ENCODE data around the gene IL17REL. TPM values are rescaled to one million over a fixed set of nuclear protein-coding genes. Genes with fewer than 3 reads are reported as not detected.

IL17REL gene
- polyA plus RNA-seq, 3 donors = 0.03 to 0.11 TPM; not detected in 1

- WGBS, 3 donors = 48 to 59% (median 53%) methylated on average over 17 to 18 of the region's 18 CpGs
- H3K27ac ChIP-seq (ENCODE audit: low read depth, low read length) = no peak overlapping the region
Measured at GRCh38 chr22:50011447-50012210, 936 bp downstream of the IL17REL start.

DNA sequence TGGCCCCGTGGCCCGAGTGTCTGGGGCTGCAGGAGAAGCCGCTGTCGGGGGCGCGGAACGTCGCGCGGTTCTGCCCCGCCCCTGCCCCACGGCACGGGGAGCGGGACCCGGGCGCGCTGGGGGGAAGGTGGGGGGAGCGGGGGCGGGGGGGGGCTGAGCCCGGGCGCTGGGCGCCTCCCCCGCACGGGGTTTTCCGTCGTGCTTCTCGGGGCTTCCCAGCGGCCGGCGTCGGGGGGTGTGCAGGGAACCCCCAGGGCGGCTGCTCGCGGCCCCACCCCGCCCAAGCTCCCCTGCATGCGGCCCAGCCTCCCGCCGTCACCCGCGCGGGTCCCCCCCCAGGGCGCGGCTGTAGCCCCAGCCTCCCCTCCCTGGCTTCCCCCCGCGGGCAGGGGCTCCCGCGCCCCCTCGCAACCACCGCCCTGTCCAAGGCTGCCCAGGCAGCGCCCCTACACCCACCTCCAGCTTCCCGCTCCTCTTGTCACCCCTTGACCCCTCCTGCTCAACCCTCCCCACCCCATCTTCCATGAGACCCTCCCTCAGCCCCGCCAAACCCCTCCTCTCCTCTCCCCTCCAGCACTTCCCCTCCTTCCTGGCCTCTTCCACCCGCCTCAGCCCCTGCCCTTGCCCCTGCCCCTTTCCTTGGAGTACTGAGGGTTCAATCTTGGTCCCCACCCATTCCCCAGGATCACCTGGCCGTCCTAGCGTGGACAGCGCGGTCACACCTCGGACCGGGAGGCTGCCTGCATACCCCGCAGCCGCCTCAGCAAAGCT, 1.7 kb downstream of the IL17REL start:
- WGBS, 3 donors = 7 to 9% (median 8%) methylated on average over 29 to 60 of the region's 61 CpGs
- H3K27ac ChIP-seq (ENCODE audit: low read depth, low read length) = no peak overlapping the region

DNA sequence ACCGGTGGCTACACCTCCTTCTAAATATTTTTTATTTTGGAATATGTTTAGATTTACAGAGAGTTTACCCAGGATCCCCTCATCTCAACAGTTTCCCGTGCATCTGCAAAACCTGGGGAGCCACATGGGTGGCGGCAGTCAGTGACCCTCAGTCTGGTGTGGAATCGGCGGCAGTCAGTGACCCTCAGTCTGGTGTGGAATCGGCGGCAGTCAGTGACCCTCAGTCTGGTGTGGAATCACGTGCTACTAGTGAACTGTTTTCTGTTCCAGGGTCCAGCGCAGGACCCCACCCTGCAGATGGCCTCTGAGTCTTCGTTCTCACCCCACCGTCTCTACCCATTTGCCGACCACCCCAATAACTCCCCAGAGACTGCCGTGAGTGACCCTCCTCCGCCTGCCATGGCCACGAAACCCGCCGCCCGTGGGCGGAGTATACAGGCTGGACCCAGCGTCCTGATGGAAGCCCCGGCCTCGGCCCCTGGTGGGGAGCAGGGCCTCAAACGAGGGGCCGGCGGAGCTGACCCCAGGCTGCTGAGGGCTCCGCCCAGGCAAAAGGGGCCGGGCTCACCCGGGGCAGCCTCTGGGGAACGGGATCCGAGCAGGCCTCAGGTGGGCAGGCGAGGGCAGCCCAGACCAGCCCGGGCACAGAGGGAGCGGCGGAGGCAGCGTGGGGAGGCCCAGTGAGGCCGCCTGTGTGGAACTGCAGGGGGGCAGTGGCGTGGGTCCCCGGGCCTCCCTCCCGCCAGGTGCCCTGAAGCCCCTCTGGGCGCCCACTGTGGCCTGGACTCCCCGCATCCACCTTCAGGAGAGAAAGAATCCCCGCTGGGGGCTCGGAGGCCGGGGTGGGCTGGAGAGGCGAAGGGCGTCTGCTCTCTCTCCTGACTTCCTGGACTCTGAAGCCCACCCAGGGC, 2.5 kb downstream of the IL17REL start:
- 63 to 69% (median 68%) methylated on average over 37 to 46 of the region's 46 CpGs for WGBS, 3 donors
- H3K27ac ChIP-seq (ENCODE audit: low read depth, low read length) = no peak overlapping the region

DNA sequence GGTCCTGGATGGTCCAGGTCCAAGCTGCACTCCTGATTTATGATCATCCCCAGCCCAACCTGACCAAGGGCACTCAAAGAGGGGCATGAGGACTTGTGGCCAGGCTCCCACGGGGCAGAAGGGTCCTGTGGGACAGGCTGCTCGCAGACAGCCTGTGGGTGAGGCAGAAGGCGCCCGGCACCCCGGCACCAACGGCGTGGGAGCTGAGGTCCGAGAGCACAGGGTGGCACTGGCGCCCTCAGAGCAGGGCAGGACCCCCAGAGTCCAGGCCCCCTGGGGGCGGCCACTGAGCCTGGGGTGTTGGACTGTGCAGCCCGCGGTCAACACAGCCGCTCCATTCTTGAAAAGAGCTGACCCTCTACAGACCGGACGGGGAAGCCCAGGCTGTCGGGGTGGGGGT, 3.3 kb downstream of the IL17REL start:
- H3K27ac ChIP-seq (ENCODE audit: low read depth, low read length) = no peak overlapping the region
- WGBS, 3 donors = 89 to 92% (median 91%) methylated on average over 16 of the region's 16 CpGs

GRCh38 chr22:50008151-50009040, 4.2 kb downstream of the IL17REL start:
- no peak overlapping the region for H3K27ac ChIP-seq (ENCODE audit: low read depth, low read length)
- WGBS, 3 donors = 79 to 86% (median 82%) methylated on average over 24 of the region's 24 CpGs

DNA sequence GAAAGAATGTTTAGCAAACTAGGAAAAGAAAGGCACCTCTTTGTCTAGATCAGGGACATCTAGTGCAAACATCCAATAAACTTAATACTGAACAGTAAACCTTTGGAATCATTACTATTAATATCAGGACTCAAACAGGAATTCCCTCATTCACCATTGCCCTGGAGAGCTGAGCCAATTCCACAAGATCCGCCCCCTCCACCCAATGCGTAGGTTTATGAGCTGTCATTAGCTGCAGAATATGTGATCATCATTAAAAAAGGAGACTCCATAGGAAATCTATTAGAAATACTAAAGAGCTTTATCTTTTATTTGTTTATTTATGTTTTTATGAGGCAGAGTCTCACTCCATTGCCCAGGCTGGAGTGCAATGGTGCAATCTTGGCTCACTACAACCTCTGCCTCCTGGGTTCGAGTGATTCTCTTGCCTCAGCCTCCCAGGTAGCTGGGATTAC, 5.5 kb downstream of the IL17REL start:
- WGBS, 3 donors = 74 to 89% (median 82%) methylated on average over 3 of the region's 3 CpGs

DNA sequence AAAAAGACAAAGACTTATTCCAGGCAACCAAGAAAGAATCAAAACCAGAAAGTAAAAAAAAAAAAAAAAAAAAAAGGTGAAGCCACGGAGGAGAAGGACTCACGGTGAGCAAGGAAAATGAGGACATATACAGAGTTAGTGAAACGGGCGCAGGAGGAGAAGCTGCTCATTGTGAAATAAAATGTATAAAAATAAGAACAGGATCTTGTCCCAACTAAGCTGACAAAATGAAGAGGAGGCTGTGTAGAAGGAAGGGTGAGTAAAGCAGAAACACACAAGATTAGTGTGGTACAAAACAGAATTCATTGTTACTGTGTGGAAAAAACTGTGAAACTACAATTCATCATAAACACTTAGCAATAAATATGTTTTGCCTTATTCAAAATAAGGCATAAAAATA, 7.6 kb downstream of the IL17REL start:
- WGBS, 3 donors = 47 to 77% (median 48%) methylated on average over 4 of the region's 4 CpGs
- H3K27ac ChIP-seq (ENCODE audit: low read depth, low read length) = no peak overlapping the region

More for the DNA sequence above, 5.5 kb downstream of the IL17REL start:
- no peak overlapping the region for H3K27ac ChIP-seq (ENCODE audit: low read depth, low read length)

DNA sequence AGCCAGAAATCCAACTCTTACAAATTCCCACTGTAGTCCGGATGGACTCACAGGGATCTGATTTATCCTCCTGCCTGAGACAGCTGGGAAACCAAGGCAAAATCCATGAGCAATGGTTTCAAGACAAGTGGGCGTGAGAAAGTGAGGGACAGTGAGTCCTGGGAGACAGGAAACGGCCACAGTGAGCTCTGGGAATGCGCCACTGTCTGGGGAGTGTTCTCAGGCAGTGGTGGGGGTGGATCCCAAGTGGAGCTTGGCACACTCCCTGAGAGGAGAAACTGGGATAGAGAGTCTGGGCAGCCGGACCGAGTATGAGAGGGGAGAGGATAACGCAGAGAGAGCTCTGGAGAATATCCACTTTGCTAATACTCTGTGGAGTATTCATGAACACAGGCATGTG, 9.8 kb downstream of the IL17REL start:
- 68 to 77% (median 72%) methylated on average over 7 of the region's 7 CpGs for WGBS, 3 donors
- H3K27ac ChIP-seq (ENCODE audit: low read depth, low read length) = no peak overlapping the region

- H3K27ac ChIP-seq (ENCODE audit: low read depth, low read length) = no peak overlapping the region
- 78 to 87% (median 85%) methylated on average over 16 of the region's 16 CpGs for WGBS, 3 donors
Measured at GRCh38 chr22:50001388-50002231, 11.0 kb downstream of the IL17REL start.

DNA sequence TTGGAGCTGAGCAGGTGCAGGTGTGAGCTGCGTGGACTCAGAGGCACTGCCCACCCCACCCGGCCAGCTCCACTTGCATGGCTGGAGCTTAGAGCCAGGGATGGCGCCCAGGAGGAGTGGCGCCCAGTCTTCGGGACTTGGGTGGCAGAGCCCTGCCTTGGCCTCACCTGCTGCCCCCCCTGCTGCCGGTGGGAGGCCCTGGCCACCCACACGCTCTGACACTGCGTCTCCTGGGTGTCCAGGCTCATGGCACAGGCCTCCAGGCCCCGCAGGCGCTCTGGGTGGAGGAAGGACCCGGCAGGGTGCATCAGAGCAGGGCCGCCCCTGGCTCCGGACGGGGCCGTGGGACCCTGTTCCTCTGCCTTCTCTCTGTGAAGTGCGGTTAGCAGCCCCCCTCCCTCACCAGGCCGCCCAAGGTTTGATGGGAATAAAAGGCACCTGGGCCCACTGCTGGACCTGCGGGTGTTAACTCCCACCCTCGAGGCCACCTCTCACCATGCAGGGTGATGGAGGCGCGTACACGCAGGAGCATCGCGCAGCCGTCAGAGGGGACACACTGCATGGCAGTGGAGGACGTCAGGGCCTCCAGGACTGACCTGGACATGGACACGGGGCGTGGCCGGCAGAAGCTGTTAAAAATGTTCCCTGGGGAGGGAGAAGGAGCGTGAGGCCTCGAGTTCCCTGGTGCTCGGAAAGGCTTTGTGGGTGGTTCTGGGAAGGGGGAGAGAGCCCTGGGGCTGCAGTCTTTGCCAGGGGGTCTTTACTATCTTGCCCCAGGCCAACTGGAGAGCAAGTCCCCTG, 11.8 kb downstream of the IL17REL start:
- no peak overlapping the region for H3K27ac ChIP-seq (ENCODE audit: low read depth, low read length)
- WGBS, 3 donors = 92 to 95% (median 94%) methylated on average over 32 of the region's 32 CpGs

DNA sequence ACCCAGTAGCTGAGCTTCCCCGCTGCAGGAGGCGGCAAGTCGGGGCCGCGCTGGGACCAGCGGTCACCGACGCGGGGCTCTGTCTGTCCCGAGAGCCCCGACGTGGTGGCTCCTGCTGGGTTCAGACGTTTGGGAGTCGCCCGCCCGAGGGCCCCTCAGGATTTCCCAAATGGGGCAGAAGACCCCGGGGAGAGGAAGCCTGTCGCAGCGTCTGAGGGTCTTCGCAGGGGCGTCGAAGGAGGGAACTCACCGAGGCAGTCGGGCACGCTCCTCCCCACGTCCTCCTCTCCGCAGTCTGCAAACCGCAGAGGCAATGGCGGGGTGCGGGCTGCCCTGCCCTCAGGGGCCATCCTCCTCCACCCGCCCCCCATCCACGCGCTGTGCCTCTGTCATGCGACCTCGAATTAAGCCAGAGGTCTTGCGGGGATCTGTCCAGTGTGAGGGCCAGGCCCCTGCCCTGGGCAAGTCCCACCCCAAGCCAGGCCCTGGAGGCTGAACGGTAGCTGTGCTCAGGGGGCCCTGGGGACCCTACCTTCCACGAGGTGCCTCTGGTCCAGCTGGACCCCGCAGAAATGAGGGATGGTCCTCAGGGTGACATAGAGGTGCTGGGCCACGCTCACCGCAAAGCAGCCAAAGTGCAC, 12.5 kb downstream of the IL17REL start:
- 43 to 46% (median 43%) methylated on average over 41 of the region's 41 CpGs for WGBS, 3 donors

DNA sequence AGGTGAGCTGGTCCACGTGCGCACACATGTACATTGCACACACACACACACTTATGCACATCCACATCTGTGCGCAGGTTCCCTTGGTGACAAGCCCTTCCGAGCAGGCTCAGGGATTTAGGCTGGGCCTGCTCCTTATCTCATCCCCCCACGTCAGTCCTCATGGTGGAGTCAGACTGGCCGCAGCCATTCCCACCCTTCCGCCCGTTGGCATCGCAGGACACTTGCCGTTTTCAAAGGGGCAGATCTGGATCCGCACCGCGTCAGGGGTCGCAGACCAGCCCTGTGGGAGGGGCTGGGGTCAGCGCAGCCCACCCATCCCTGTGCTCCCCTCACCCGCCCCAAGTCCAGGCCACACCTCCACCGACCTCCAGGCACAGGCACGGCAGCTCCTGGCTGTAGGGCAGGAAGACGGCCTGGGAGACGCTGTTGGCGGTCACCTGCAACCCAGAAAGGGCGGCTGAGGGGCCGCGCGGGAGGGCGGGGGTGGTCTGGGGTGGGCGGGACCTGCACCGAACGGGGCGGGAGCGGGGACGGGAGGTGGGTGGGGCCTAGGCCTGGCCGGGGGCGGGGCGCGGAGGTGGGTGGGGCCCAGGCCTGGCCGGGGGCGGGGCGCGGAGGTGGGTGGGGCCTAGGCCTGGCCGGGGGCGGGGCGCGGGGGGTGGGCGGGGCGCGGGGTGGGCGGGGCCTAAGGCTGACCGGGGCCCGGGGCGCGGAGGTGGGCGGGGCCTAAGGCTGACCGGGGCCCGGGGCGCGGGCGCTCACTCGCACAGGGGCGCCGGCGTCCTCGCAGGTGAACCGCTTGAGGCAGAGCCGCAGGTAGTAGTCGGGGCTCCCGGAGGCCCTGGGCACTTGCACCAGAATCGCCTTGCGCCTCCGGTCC, 13.3 kb downstream of the IL17REL start:
- H3K27ac ChIP-seq (ENCODE audit: low read depth, low read length) = no peak overlapping the region
- 18 to 21% (median 19%) methylated on average over 44 to 66 of the region's 70 CpGs for WGBS, 3 donors

More for the DNA sequence above, 12.5 kb downstream of the IL17REL start:
- H3K27ac ChIP-seq (ENCODE audit: low read depth, low read length) = no peak overlapping the region

DNA sequence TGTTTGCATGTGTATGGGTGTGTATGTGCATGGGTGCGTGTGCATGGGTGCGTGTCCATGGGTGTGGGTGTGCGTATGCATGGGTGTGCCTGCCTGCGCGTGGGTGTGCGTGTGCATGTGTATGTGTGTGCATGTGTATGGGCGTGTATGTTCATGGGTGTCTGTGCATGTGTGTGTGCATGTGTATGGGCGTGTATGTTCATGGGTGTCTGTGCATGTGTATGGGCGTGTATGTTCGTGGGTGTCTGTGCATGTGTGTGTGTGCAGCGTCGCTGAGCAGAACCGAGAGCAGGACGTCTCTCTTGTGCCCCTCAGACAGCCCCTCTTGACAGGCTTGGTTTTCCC, 13.9 kb downstream of the IL17REL start:
- 91 to 95% (median 92%) methylated on average over 14 of the region's 14 CpGs for WGBS, 3 donors
- H3K27ac ChIP-seq (ENCODE audit: low read depth, low read length) = no peak overlapping the region

GRCh38 chr22:49997932-49998717, 14.4 kb downstream of the IL17REL start:
- no peak overlapping the region for H3K27ac ChIP-seq (ENCODE audit: low read depth, low read length)
- WGBS, 3 donors = 93 to 96% (median 95%) methylated on average over 20 to 21 of the region's 21 CpGs
